ENCODE data around the gene NDE1.
A peak's percentile ranks its signal among the peaks of the same experiment; 100 is the strongest.

The NDE1 gene

GRCh38 chr16:15739950-15740349, 89.9 kb downstream of the NDE1 start:
- DNase-seq = no peak

GRCh38 chr16:15741207-15741871, 91.3 kb downstream of the NDE1 start:
- DNase-seq = no peak

- DNase-seq = no peak
Measured at GRCh38 chr16:15742716-15743115, 92.7 kb downstream of the NDE1 start.

GRCh38 chr16:15743657-15744056, 93.6 kb downstream of the NDE1 start:
- no peak for DNase-seq

GRCh38 chr16:15746332-15746731, 96.3 kb downstream of the NDE1 start:
- no peak for DNase-seq

- no peak for DNase-seq
Measured at GRCh38 chr16:15747937-15748336, 97.9 kb downstream of the NDE1 start.

GRCh38 chr16:15748654-15749053, 98.6 kb downstream of the NDE1 start:
- DNase-seq = no peak

- no peak for DNase-seq
Measured at GRCh38 chr16:15749371-15749770, 99.3 kb downstream of the NDE1 start.

- no peak for DNase-seq
Measured at GRCh38 chr16:15749985-15750384, 99.9 kb downstream of the NDE1 start.

- DNase-seq = no peak
Measured at GRCh38 chr16:15751940-15752339, 101.9 kb downstream of the NDE1 start.

GRCh38 chr16:15752717-15753488, 102.9 kb downstream of the NDE1 start:
- no peak for DNase-seq

GRCh38 chr16:15754821-15755534, 104.9 kb downstream of the NDE1 start:
- no peak for DNase-seq

- DNase-seq = no peak
Measured at GRCh38 chr16:15757077-15757386, 107.0 kb downstream of the NDE1 start.

GRCh38 chr16:15757630-15758251, 107.7 kb downstream of the NDE1 start:
- peak in 2 of 6 experiments; percentile 7 to 8 for DNase-seq

GRCh38 chr16:15759070-15759469, 109.0 kb downstream of the NDE1 start:
- no peak for DNase-seq

GRCh38 chr16:15760129-15760528, 110.1 kb downstream of the NDE1 start:
- no peak for DNase-seq

- no peak for DNase-seq
Measured at GRCh38 chr16:15764112-15764511, 114.1 kb downstream of the NDE1 start.

- no peak for DNase-seq
Measured at GRCh38 chr16:15765116-15765515, 115.1 kb downstream of the NDE1 start.

- peak in 2 of 6 experiments; percentile 8 to 10 for DNase-seq
Measured at GRCh38 chr16:15765880-15766279, 115.8 kb downstream of the NDE1 start.

- no peak for DNase-seq
Measured at GRCh38 chr16:15766918-15767317, 116.9 kb downstream of the NDE1 start.

- DNase-seq = no peak
Measured at GRCh38 chr16:15768201-15768600, 118.2 kb downstream of the NDE1 start.

GRCh38 chr16:15769239-15769638, 119.2 kb downstream of the NDE1 start:
- no peak for DNase-seq

GRCh38 chr16:15770107-15770506, 120.1 kb downstream of the NDE1 start:
- no peak for DNase-seq

- DNase-seq = no peak
Measured at GRCh38 chr16:15770512-15770911, 120.5 kb downstream of the NDE1 start.

Measured in stimulated activated naive CD4-positive, alpha-beta T cell (primary cell).